GM12878 (cell line): ENCODE measurements around the gene DDX31. TPM values are rescaled to one million over a fixed set of nuclear protein-coding genes. Genes with fewer than 3 reads are reported as not detected.

Source experiments
- ATAC-seq: fragments of 200-7000 bp; cut with Tn5 transposase; 3 replicates; pipeline ENCODE4 v1.9.1; 2020; ENCODE audit warnings: mild to moderate bottlenecking, moderate library complexity
- BruUV-seq: library from RNA; stranded (reverse); fragments of 400-500 nt; replicated peaks from 2 replicates; lab custom pipeline; 2021; lab: Mats Ljungman, UMichigan
- CTCF ChIA-PET: fragments of 300-600 bp; sonication (Branson Sonifier 250); formaldehyde crosslinking; extraction: SDS; loops from one replicate; lab custom pipeline; 2021; ENCODE audit warnings: inconsistent platforms; lab: Yijun Ruan, JAX
- POLR2A ChIA-PET: fragments of 350-600 bp; formaldehyde crosslinking; extraction: SDS; loops from one replicate; lab custom pipeline; 2021; ENCODE audit warnings: inconsistent platforms; lab: Charles Lee
- RAD21 ChIA-PET: fragments of 300-600 bp; sonication (Branson Sonifier 250); formaldehyde crosslinking; loops from one replicate; lab custom pipeline; 2023; ENCODE audit warnings: antibody characterized with exemption; ENCODE audit not compliant: unreplicated experiment; lab: Charles Lee
- SMC1A ChIA-PET: fragments of 300-600 bp; sonication (Branson Sonifier 250); formaldehyde crosslinking; loops from one replicate; lab custom pipeline; 2023; ENCODE audit not compliant: unreplicated experiment, uncharacterized antibody; lab: Charles Lee
- DNase-seq: peaks from one replicate; pipeline ENCODE4 v3.0.0-alpha.2; 2011; ENCODE audit warnings: low read depth, low spot score
- FAIRE-seq: peaks from 3 replicates; lab custom pipeline; 2011; peaks lifted over from hg19 to GRCh38; lab: Jason Lieb, UNC
- H2AFZ ChIP-seq: 2 replicates; pipeline ENCODE4 v1.6.0; 2011; ENCODE audit warnings: low read depth, low read length, control low read depth; ENCODE audit not compliant: control insufficient read depth
- H3K27ac ChIP-seq: 2 replicates; pipeline ENCODE4 v1.5.1; 2011; ENCODE audit warnings: control low read depth; ENCODE audit not compliant: control insufficient read depth, insufficient read depth
- H3K27me3 ChIP-seq, 2 experiments: replicated peaks in 1 of 2; 2 replicates each; pipeline versions ENCODE4 v1.6.0 to v1.6.1; 2011; ENCODE audit warnings: low read length in 1 of 2; ENCODE audit not compliant: control insufficient read depth in 2 of 2, insufficient read depth in 2 of 2
- H3K36me3 ChIP-seq, 2 experiments: 2 replicates each; pipeline ENCODE4 v1.5.1; 2011; ENCODE audit warnings: low read length in 1 of 2; ENCODE audit not compliant: control insufficient read depth in 2 of 2, insufficient read depth in 2 of 2
- H3K4me1 ChIP-seq: 2 replicates; pipeline ENCODE4 v1.6.1; 2011; ENCODE audit warnings: mild to moderate bottlenecking, low read length, moderate library complexity, mixed read lengths; ENCODE audit not compliant: control insufficient read depth, insufficient read depth
- H3K4me2 ChIP-seq: 2 replicates; pipeline ENCODE4 v1.6.0; 2011; ENCODE audit warnings: control low read depth; ENCODE audit not compliant: control insufficient read depth, insufficient read depth
- H3K4me3 ChIP-seq: fragments of 200-600 bp; sonication (generic); 2 replicates; pipeline ENCODE4 v1.5.1; 2016
- H3K79me2 ChIP-seq: 2 replicates; pipeline ENCODE4 v1.6.0; 2011; ENCODE audit warnings: low read length; ENCODE audit not compliant: control insufficient read depth, insufficient read depth
- H3K9ac ChIP-seq: 2 replicates; pipeline ENCODE4 v1.8.0; 2011; ENCODE audit warnings: low read length, control low read depth, mixed read lengths; ENCODE audit not compliant: control insufficient read depth, insufficient read depth
- H3K9me3 ChIP-seq: replicated peaks from 3 replicates; pipeline ENCODE4 v1.5.1; 2011; ENCODE audit warnings: mild to moderate bottlenecking, low read length; ENCODE audit not compliant: control insufficient read depth, insufficient read depth
- H4K20me1 ChIP-seq: 2 replicates; pipeline ENCODE4 v1.6.0; 2011; ENCODE audit not compliant: control insufficient read depth, insufficient read depth
- BHLHE40 ChIP-seq, 2 experiments: fragments of 450-650 bp in 1 of 2; IDR thresholded peaks; 2 replicates each; pipeline ENCODE4 v1.6.1; 2011 to 2017; ENCODE audit warnings: low read depth in 2 of 2, borderline replicate concordance in 1 of 2, improper control_type of control experiment in 1 of 2, low read length in 1 of 2, mild to moderate bottlenecking in 1 of 2
- CREM ChIP-seq: IDR thresholded peaks from 2 replicates; pipeline ENCODE4 v1.6.1; 2014; ENCODE audit warnings: antibody characterized with exemption, low read depth
- CTCF ChIP-seq, 3 experiments: IDR thresholded peaks in 2 of 3; conservative IDR thresholded peaks in 1 of 3; 2 replicates each; pipeline ENCODE4 v1.5.1; 2011; ENCODE audit warnings: low read depth in 3 of 3, low read length in 3 of 3, mild to moderate bottlenecking in 3 of 3, control low read depth in 2 of 3, moderate library complexity in 2 of 3, inconsistent platforms in 1 of 3, mixed read lengths in 1 of 3; ENCODE audit not compliant: control insufficient read depth in 2 of 3, insufficient read depth in 1 of 3; ENCODE audit errors: extremely low read depth in 1 of 3
- HDGF ChIP-seq: fragments of 450-650 bp; IDR thresholded peaks from 2 replicates; pipeline ENCODE4 v1.6.1; 2016; ENCODE audit warnings: antibody characterized with exemption
- MAX ChIP-seq: IDR thresholded peaks from 2 replicates; pipeline ENCODE4 v1.6.1; 2012; ENCODE audit warnings: low read depth, low read length, improper control_type of control experiment
- MYB ChIP-seq: fragments of 150-350 bp; IDR thresholded peaks from 2 replicates; pipeline ENCODE4 v1.6.1; 2014; ENCODE audit warnings: mild to moderate bottlenecking, low read depth, low read length, borderline replicate concordance
- NFYB ChIP-seq: IDR thresholded peaks from 2 replicates; pipeline ENCODE4 v1.6.1; 2011; ENCODE audit warnings: low read depth, mild to moderate bottlenecking, low read length, improper control_type of control experiment, moderate library complexity; ENCODE audit not compliant: insufficient read depth
- POU2F2 ChIP-seq: IDR thresholded peaks from 3 replicates; pipeline ENCODE4 v1.6.1; 2011; ENCODE audit warnings: low read depth, mild to moderate bottlenecking, low read length, borderline replicate concordance
- ZBTB11 ChIP-seq: fragments of 450-650 bp; formaldehyde crosslinking; IDR thresholded peaks from 2 replicates; pipeline ENCODE4 v1.5.0; 2022; ENCODE audit warnings: mild to moderate bottlenecking, missing genetic modification characterization
- ZBTB33 ChIP-seq: fragments of 450-650 bp; IDR thresholded peaks from 2 replicates; pipeline ENCODE4 v1.6.1; 2017; ENCODE audit warnings: mild to moderate bottlenecking
- ZNF207 ChIP-seq: fragments of 450-650 bp; IDR thresholded peaks from 2 replicates; pipeline ENCODE4 v1.6.1; 2014; ENCODE audit warnings: antibody characterized with exemption, mild to moderate bottlenecking, borderline replicate concordance
- WGBS: methylation state at CpG from one replicate; pipeline ENCODE4 v1.1.6; 2016; ENCODE audit warnings: low lambda C conversion rate; ENCODE audit not compliant: insufficient replicate concordance, insufficient coverage; ENCODE audit errors: missing lambda C conversion rate; 5-methylcytosine and 5-hydroxymethylcytosine counted together
- in situ Hi-C: fragments of 300-500 bp; cut with MboI; formaldehyde crosslinking; loops from 9 replicates; pipeline ENCODE4 v1.14.3; 2018; ENCODE audit warnings: mixed read lengths
- intact Hi-C: fragments of 100-400 bp; cut with micrococcal nuclease; formaldehyde crosslinking; loops from one replicate; pipeline ENCODE4 v1.14.2; 2022; ENCODE audit not compliant: unreplicated experiment
- polyA plus RNA-seq, 11 experiments: library from polyadenylated mRNA; depleted of rRNA in 4 of 11; unstranded in 6 of 11; stranded (reverse) in 5 of 11; fragments of >200 nt; fragmentation: Nextera tagmentation in 4 of 11; fragmentation: Illumina TruSeq in 1 of 11; extraction: Ambion mirVana in 4 of 11; extraction: Trizol in 1 of 11; gene quantifications; 1 replicate in 1 of 11; 2 replicates in 10 of 11; pipeline versions ENCODE4 v1.2.1 to v1.2.3, GENCODE V29; 2011 to 2016; ENCODE audit warnings: inconsistent platforms in 2 of 11, missing spikeins in 2 of 11, low read depth in 1 of 11
- total RNA-seq, 4 experiments: library from RNA; depleted of rRNA in 3 of 4; stranded (reverse); fragments of >200 nt in 3 of 4; fragmentation: Illumina TruSeq in 1 of 4; extraction: Trizol in 1 of 4; gene quantifications; 2 replicates each; pipeline versions ENCODE4 v1.2.1 to v1.2.3, GENCODE V29; 2013 to 2021

Gene DDX31
- total and polyA plus RNA-seq, 10 of the 15 experiments (the other 5 are each of a cell fraction or from before 2014, with no cell fraction given) = 12.1 to 30.8 (median 20.8) TPM

- no peak for TF ChIP-seq POU2F2
- TF ChIP-seq ZBTB33 = no peak
- no peak for TF ChIP-seq HDGF
- no peak for TF ChIP-seq ZBTB11 (CRISPR knock-in tag)
- no peak for TF ChIP-seq NFYB
- TF ChIP-seq ZNF207 = no peak
- TF ChIP-seq CTCF (IDR thresholded peaks at IDR 0.05 in 2 of 3, conservative IDR thresholded peaks at IDR 0.05 in 1 of 3; ENCODE audit: control insufficient read depth in 2 of 3, extremely low read depth in 1 of 3, insufficient read depth in 1 of 3, low read depth in 3 of 3, low read length in 3 of 3) = no peak
- no peak for TF ChIP-seq MAX
- no peak for TF ChIP-seq MYB
- no peak for TF ChIP-seq CREM
- no peak for TF ChIP-seq BHLHE40 (IDR thresholded peaks at IDR 0.05; ENCODE audit: borderline replicate concordance in 1 of 2, low read depth in 2 of 2, low read length in 1 of 2)
- Histone ChIP-seq H2AFZ (no peak overlapping the region), H3K27me3 (peaks cover 19 to 23% of the 10 kb centered on the region in 2 experiments), H3K4me2 (no peak overlapping the region), H3K9me3 (no peaks in the 10 kb centered on the region), H3K27ac (no peak overlapping the region), H3K4me3 (no peak overlapping the region), H3K36me3 (peaks cover 0 to under 1% of the 10 kb centered on the region in 2 experiments; a peak in 1 of 4 replicates), H4K20me1 (peaks cover 5% of the 10 kb centered on the region), H3K4me1 (no peaks in the 10 kb centered on the region), H3K9ac (no peak overlapping the region), H3K79me2 (no peaks in the 10 kb centered on the region)
- in situ Hi-C loops (no loop called here), intact Hi-C loops (no loop called here)
- no peak for ATAC-seq
- ChIA-PET CTCF (no interaction called here), POLR2A (no interaction called here), RAD21 (no interaction called here), SMC1A (no interaction called here)
- no TSS peak for BruUV-seq
- WGBS = 45% methylated on average over 28 of the region's 28 CpGs
- no peak for FAIRE-seq
- DNase-seq = no peak
Measured at GRCh38 chr9:132588501-132589147, 81.2 kb downstream of the DDX31 start.
